ENCODE results near the gene PRUNE2.

PRUNE2 gene

DNA sequence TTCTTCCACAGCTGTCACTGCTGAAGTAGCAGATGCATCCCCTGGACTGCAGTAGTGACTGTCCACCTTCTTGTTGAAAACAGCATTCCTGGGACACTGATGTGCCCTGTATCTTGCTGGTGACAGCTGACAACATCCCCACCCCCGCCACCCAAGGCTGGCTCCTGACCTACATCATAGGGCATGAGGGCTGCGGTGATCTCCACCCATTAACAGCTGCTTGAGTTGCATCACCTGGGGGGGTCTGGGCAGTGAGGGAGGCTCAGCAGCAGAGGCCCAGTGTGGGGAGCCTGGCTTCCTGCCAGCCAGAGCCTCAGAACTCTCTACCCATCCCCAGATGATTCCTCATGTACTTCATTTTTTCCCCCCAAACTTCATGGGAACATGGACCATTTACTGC, 4.1 kb downstream of the PRUNE2 start:
- no peak for DNase-seq (ENCODE audit: low read depth)

DNA sequence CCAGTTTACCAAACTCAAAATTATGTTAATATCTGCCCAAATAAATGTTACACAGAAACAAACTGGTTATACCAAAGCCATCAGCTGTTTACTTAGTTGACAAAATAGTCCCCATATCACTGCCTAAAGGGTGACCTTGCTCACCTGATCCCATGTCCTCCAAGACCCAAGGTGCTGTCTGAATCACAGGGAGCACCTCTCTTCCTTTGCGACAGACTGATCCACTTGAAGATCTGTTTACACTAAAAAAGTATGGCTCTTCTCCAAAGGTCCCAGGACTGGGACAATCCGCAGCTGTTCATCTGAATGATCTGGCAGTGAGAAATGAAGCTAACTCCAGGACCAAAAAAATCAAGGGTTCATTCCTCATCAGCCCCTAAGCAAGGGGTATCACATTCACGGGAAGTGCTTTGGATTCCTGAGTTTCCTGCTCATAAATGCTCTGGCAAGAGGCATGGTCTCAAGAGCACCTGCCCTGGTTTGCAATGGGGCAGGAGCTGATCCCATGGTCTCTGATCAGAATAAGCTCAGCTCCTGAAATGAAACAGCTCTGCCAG, 5.0 kb downstream of the PRUNE2 start:
- DNase-seq (ENCODE audit: low read depth), result no peak

DNA sequence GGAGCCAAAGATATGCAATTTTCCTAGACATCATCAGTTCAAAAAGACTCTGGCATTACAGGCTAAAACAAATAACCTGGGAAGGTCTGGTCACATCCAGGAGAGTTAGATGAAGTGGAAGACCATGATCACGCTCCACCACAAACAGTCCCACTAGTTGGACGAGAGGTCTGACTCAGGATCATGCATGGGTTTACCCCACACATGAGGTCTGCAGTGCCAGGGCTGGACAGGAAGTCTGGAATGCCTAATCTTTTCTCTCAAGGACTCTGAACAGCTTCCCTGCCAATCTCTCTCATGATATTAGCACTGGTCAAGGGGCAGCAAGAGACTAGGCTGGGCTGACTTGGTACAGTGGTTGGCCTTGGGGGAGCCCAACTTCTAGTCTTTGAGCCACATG, 7.1 kb downstream of the PRUNE2 start:
- no peak for DNase-seq (ENCODE audit: low read depth)

- no peak for DNase-seq (ENCODE audit: low read depth)
These were observed 7.9 kb downstream of the PRUNE2 start for GRCh38 chr9:76897804-76898525.

GRCh38 chr9:76896035-76896434, 9.9 kb downstream of the PRUNE2 start:
- no peak for DNase-seq (ENCODE audit: low read depth)

- DNase-seq (ENCODE audit: low read depth), result no peak
These were observed 10.7 kb downstream of the PRUNE2 start for GRCh38 chr9:76895186-76895585.

- DNase-seq (ENCODE audit: low read depth), result no peak
These were observed 11.7 kb downstream of the PRUNE2 start for GRCh38 chr9:76894198-76894597.

GRCh38 chr9:76893395-76893932, 12.4 kb downstream of the PRUNE2 start:
- no peak for DNase-seq (ENCODE audit: low read depth)

DNA sequence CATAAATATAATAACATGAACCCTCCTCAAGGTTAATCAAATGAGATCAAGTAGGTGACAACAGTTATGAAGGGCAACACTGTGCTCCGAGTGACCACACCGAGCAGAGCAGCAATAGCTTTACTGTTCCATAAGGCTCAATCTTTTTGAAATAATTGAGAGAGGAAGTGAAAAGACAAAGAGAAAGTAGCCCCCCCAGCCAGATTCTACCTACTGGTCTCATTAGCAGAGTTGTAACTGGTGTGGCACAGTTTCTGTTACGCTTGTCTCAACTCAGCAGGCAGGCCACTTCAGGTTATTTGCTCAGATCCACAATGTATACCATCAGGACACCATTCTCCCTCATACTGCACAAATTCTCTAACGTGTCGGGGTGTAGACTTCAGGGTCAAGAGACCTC, 14.0 kb downstream of the PRUNE2 start:
- DNase-seq (ENCODE audit: low read depth), result no peak

- DNase-seq (ENCODE audit: low read depth), result no peak
These were observed 14.6 kb downstream of the PRUNE2 start for GRCh38 chr9:76891279-76891678.

DNA sequence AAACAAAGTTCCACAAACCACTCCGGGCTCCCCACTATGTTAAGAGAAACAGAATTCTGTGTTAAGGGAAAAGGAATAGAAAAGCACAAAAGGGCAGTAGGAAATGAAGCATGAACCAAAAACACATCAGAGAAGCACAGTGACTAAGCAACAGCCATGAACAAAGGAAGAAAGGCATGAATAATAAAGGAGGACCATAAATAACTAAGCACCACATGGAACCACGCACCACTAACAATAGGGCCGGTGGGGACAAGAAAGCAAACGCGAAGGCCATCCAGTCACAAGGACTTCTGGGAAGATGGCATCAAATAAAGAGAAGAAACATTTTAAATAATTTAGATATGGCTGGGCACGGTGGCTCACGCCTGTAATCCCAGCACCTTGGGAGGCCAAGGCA, 18.0 kb downstream of the PRUNE2 start:
- DNase-seq (ENCODE audit: low read depth), result no peak

- no peak for DNase-seq (ENCODE audit: low read depth)
These were observed 18.7 kb downstream of the PRUNE2 start for GRCh38 chr9:76887003-76887821.

DNA sequence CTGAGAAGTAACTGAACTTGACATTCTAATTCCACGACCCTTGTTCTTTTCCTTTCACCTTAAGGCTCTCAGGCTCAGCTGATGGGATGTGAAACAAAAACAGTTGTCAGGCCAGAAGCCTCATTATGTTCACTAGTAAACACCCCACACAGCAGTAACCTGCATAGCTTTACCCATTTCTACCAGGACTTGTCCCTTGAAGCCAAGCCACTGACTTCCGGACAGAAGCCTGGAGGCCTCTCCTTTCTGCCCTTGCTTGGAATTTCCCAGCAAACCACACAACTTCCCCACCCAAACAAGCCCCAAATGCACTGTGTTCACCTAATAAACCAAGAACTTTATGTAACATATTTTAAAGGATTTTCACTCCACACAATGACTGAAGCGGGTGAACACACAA, 19.6 kb downstream of the PRUNE2 start:
- DNase-seq (ENCODE audit: low read depth), result no peak

- no peak for DNase-seq (ENCODE audit: low read depth)
These were observed 21.1 kb downstream of the PRUNE2 start for GRCh38 chr9:76884823-76885222.

GRCh38 chr9:76883341-76883855, 22.5 kb downstream of the PRUNE2 start:
- DNase-seq (ENCODE audit: low read depth), result no peak

DNA sequence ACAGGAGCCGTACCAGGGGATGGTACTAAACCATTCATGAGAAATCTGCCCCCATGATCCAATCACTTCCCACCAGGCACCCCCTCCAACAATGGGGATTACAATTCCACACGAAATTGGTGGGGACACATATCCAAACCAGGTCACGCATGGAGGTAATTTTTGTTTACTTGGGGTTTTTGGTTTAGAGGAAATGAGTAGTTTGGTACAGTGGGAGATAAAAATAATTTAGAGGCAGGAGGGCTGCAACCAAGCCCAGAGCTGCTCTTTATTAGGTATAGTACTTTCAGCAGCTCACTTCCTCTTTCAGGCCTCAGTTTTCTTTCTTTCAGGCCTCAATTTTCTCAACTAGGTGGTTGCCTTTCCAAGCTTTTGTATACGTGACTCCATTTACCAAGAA, 23.2 kb downstream of the PRUNE2 start:
- DNase-seq (ENCODE audit: low read depth), result no peak

DNA sequence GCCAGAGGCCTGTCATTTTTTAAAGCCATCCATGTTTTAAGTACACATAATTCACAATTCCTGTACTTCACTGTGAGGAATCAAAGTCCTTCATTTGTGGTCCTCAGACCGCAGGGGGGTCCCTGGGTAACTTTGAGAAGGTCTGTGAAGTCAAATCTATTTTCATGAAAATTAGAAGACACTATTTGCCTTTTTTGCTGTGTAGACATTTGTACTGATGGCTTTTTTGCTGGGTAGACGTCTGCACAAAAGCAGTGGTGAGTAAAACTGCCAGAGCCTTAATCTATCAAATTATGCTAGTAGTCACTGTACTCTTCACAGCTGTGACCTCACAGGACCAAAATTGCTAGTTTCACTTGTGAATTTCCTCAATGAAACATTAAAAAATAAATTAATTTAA, 25.7 kb downstream of the PRUNE2 start:
- DNase-seq (ENCODE audit: low read depth), result no peak

GRCh38 chr9:76878933-76879332, 27.0 kb downstream of the PRUNE2 start:
- DNase-seq (ENCODE audit: low read depth), result no peak

DNA sequence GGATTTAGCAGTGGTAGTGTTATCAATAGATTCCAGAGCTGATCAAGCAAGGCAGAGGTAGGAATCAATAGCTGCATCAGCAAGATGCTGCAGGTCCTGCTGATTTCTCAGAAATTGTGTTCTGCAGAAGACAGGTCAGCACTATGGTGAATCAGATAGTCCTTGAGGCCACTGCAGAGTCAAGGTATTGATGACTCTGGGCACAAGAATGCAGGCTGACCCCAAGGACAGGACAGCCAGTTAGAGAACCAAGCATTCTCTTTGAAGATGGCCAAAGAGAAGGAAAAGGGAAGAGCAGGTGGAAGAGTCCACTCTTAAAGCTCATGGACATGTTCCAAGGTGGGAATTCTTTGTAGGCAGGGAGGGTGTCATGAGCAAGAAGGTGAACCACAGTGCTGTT, 28.0 kb downstream of the PRUNE2 start:
- no peak for DNase-seq (ENCODE audit: low read depth)

DNA sequence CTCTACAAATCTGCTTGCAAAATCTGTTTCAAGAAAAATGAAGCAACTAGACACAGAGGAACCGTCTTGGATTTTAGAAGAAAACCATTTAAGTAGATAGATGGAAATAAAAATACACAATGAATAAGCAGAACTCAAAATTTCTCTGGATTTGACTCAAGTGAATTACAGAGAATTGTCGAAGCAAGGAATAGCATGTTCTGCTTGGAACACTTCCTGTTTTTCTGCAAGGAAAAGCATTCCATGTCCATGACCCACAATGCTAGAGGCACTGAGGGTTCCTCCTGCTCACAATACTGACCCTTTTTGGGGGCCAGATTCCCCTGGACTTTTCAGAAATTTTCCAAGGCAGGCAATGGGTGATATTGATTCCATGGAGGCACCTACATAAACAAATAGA, 29.8 kb downstream of the PRUNE2 start:
- no peak for DNase-seq (ENCODE audit: low read depth)

- no peak for DNase-seq (ENCODE audit: low read depth)
These were observed 32.1 kb downstream of the PRUNE2 start for GRCh38 chr9:76873821-76874220.

DNA sequence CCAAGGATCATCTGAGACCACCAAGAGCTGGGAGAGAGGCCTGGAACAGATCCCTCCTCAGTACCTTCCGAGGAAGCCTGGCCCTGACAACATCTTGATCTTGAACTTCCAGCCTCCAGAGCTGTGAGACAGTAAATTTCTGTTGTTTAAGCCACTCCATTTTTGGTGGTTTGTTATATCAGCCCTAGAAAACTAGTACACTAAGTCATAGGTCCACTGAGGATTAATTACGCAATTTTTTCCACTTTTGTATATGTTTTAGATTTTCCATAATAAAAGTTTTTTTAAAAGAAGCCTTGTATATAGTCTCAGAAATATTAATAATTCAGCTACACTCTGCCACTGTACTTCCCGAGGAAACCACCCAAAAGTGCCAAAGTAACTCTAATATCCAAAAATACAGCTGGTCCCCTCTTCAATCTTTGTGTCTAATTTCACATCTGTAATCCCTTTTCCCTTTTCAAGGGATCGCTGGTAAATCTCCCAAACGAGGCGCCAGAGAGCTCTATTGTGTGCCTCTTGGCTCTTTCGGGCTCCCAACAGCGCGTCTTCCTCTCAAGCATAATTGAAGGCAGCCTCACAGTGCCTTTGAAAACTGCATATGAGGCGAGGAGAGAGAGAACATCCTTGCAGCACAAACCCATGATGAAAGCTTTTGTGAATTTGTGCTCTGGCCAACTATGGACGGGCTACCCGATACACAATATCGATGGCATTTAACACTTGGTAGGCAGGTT, 32.7 kb downstream of the PRUNE2 start:
- DNase-seq (ENCODE audit: low read depth), result no peak

Data from stimulated activated CD8-positive, alpha-beta memory T cell treated with anti-CD3 and anti-CD28 coated beads, Interleukin-7, amount 100 ng/mL, for 24 hours (primary cell).